Brain microvascular endothelial cell (primary cell): ENCODE results near the gene PSEN1.

Experiments
- DNase-seq: peaks from one replicate; pipeline ENCODE4 v3.0.0-alpha.2; 2020
- H3K27ac ChIP-seq: fragments of 250-450 bp; sonication (Bioruptor Pico); 2 replicates; pipeline ENCODE4 v1.5.1; 2020; ENCODE audit warnings: mild to moderate bottlenecking, moderate library complexity
- H3K27me3 ChIP-seq: fragments of 250-450 bp; sonication (Bioruptor Pico); replicated peaks from 2 replicates; pipeline ENCODE4 v1.5.1; 2020; ENCODE audit warnings: mild to moderate bottlenecking
- H3K36me3 ChIP-seq: fragments of 250-450 bp; sonication (Bioruptor Pico); replicated peaks from 2 replicates; pipeline ENCODE4 v1.5.1; 2020; ENCODE audit warnings: mild to moderate bottlenecking
- H3K4me3 ChIP-seq: 2 replicates; pipeline ENCODE4 v1.5.1; 2011; ENCODE audit warnings: low read depth, mild to moderate bottlenecking, control low read depth, low read length, moderate library complexity
- CTCF ChIP-seq: IDR thresholded peaks from 2 replicates; pipeline ENCODE4 v1.5.1; 2011; ENCODE audit warnings: low read depth, mild to moderate bottlenecking, moderate library complexity, low read length, control low read depth, inconsistent platforms; ENCODE audit errors: missing control alignments
- in situ Hi-C: cut with HindIII; loops from 2 replicates; pipeline ENCODE4 v1.10.0; 2017; ENCODE audit warnings: low sequenced_read_pairs, low pct_ligation_motif_present

PSEN1 gene

GRCh38 chr14:73258845-73259611 is 122.7 kb downstream of the PSEN1 start:
- Histone ChIP-seq H3K4me3 (no peak overlapping the region), H3K27me3 (no peaks in the 10 kb centered on the region), H3K36me3 (no peaks in the 10 kb centered on the region), H3K27ac (no peak overlapping the region)
- no peak for DNase-seq
- in situ Hi-C loops, result no loop called here
- TF ChIP-seq CTCF, result no peak

GRCh38 chr14:73259837-73260236 is 123.5 kb downstream of the PSEN1 start:
- no peak for TF ChIP-seq CTCF
- Histone ChIP-seq H3K4me3 (no peak overlapping the region), H3K27me3 (no peaks in the 10 kb centered on the region), H3K27ac (no peak overlapping the region), H3K36me3 (no peaks in the 10 kb centered on the region)
- in situ Hi-C loops, result no loop called here
- DNase-seq, result no peak

- Histone ChIP-seq H3K4me3 (no peak overlapping the region), H3K27me3 (no peaks in the 10 kb centered on the region), H3K27ac (no peak overlapping the region), H3K36me3 (no peaks in the 10 kb centered on the region)
- TF ChIP-seq CTCF, result no peak
- in situ Hi-C loops, result no loop called here
- DNase-seq, result no peak
Observed at GRCh38 chr14:73260574-73260973, 124.3 kb downstream of the PSEN1 start.

GRCh38 chr14:73261075-73261474 is 124.8 kb downstream of the PSEN1 start:
- no peaks in the 10 kb centered on the region for H3K27me3 ChIP-seq
- no peaks in the 10 kb centered on the region for H3K36me3 ChIP-seq
- H3K27ac ChIP-seq, result no peak overlapping the region
- in situ Hi-C loops, result no loop called here
- no peak for DNase-seq
- TF ChIP-seq CTCF, result no peak
- no peak overlapping the region for H3K4me3 ChIP-seq

- Histone ChIP-seq H3K27me3 (no peaks in the 10 kb centered on the region), H3K4me3 (no peak overlapping the region), H3K27ac (no peak overlapping the region), H3K36me3 (no peaks in the 10 kb centered on the region)
- in situ Hi-C loops, result no loop called here
- no peak for DNase-seq
- no peak for TF ChIP-seq CTCF
Observed at GRCh38 chr14:73261520-73262426, 125.5 kb downstream of the PSEN1 start.
